ENCODE measurements around the gene DDIT4. TPM values are rescaled to one million over a fixed set of nuclear protein-coding genes. Genes with fewer than 3 reads are reported as not detected.

Gene DDIT4
- total and polyA plus RNA-seq, 2 of the 8 experiments (the other 6 are each of a cell fraction or from before 2014, with no cell fraction given) = 47.4 to 108 TPM

- Histone ChIP-seq H3K14ac (ENCODE audit: insufficient read length) (no peak overlapping the region), H3K4me2 (ENCODE audit: insufficient read depth in 1 of 2, low read depth in 2 of 2, low read length in 2 of 2) (peak overlapping the region; percentile 25 to 43; a peak in 2 of 4 replicates), H3K36me3 (ENCODE audit: control insufficient read depth in 2 of 4, insufficient read depth in 4 of 4, low read length in 3 of 4) (no peaks in the 10 kb centered on the region), H2AK5ac (ENCODE audit: low read depth, low read length) (no peak overlapping the region), H3K27me3 (replicated peaks in 1 of 4; ENCODE audit: control insufficient read depth in 3 of 4, extremely low read depth in 1 of 4, insufficient read depth in 3 of 4, low read length in 3 of 4) (no peaks in the 10 kb centered on the region), H3K4ac (replicated peaks; ENCODE audit: insufficient read length, low read depth, low read length) (peak overlapping the region; percentile 74), H3K56ac (replicated peaks; ENCODE audit: insufficient read length, low read depth, low read length) (no peak overlapping the region), H4K20me1 (replicated peaks in 1 of 2; ENCODE audit: control insufficient read depth in 1 of 2, insufficient read depth in 2 of 2, low read length in 2 of 2) (no peaks in the 10 kb centered on the region), H4K5ac (ENCODE audit: insufficient read length, low read depth, low read length) (peak overlapping the region; percentile 4), H3K79me2 (ENCODE audit: control insufficient read depth in 1 of 2, insufficient read depth in 2 of 2, low read length in 2 of 2) (no peaks in the 10 kb centered on the region), H2BK120ac (replicated peaks; ENCODE audit: low read depth, low read length) (peak overlapping the region; percentile 85), H4K91ac (replicated peaks; ENCODE audit: insufficient read length, low read length) (peak overlapping the region; percentile 94), H2BK15ac (ENCODE audit: low read length) (peak overlapping the region; percentile 34; the same call in 1 of the 2 replicates), H3K9ac (replicated peaks in 1 of 4; ENCODE audit: extremely low read depth in 1 of 4, low read depth in 3 of 4, low read length in 3 of 4) (no peak overlapping the region; a peak in 1 of 7 replicates), H3K18ac (ENCODE audit: extremely low read depth, low read length) (peak overlapping the region; percentile 97), H2BK5ac (ENCODE audit: low read depth, low read length) (peak overlapping the region; percentile 85; the same call in 1 of the 2 replicates), H3K4me1 (replicated peaks in 1 of 4; ENCODE audit: control insufficient read depth in 3 of 4, insufficient read depth in 4 of 4, low read length in 3 of 4) (peaks cover 5 to 30% (median 15%) of the 10 kb centered on the region in 4 experiments), H3K27ac (ENCODE audit: low read depth, low read length) (peak overlapping the region; percentile 29; the same call in 1 of the 2 replicates), H3K4me3 (ENCODE audit: extremely low read depth in 1 of 4, insufficient read depth in 2 of 4, low read depth in 3 of 4, low read length in 4 of 4) (peak overlapping the region in 1 of 4 experiments; percentile 4; a peak in 1 of 8 replicates), H4K8ac (ENCODE audit: extremely low read depth, insufficient read depth, low read length) (no peak overlapping the region), H3K23me2 (ENCODE audit: low read depth, low read length) (peaks cover under 1% of the 10 kb centered on the region; the same call in 1 of the 2 replicates), H3K9me3 (ENCODE audit: insufficient read depth in 2 of 2, low read depth in 1 of 2, low read length in 1 of 2) (no peaks in the 10 kb centered on the region), H2BK12ac (ENCODE audit: low read depth, low read length) (peak overlapping the region; percentile 96), H3K23ac (ENCODE audit: insufficient read length) (no peak overlapping the region), H2BK20ac (ENCODE audit: low read length) (peak overlapping the region; percentile 98; the same call in 1 of the 2 replicates), H3K79me1 (ENCODE audit: low read depth, low read length) (no peaks in the 10 kb centered on the region), H2AFZ (ENCODE audit: low read length) (no peak overlapping the region)
- WGBS, 2 experiments (ENCODE audit: extremely low coverage in 1 of 2, insufficient coverage in 1 of 2, insufficient read length in 1 of 2, insufficient replicate concordance in 2 of 2, low coverage in 1 of 2, low lambda C conversion rate in 2 of 2, missing lambda C conversion rate in 1 of 2) = 71% methylated on average over 15 of the region's 15 CpGs; no CpG with 5 or more reads in 1 of the 2 experiments
- FAIRE-seq = no peak
- ChIA-PET POLR2A (ENCODE audit: partially characterized antibody) (interaction anchor here (0.7 to 24.2 kb wide), 7 partner anchors 8 to 64 kb away, joined by 3 to 673 read pairs (median 4); partner anchors contain the start of gene DDIT4), CTCF (ENCODE audit: partially characterized antibody) (interaction anchor here (0.7 to 4.8 kb wide), 3 partner anchors 8 to 46 kb away, joined by 3 to 34 read pairs (median 4); partner anchors contain the start of gene DDIT4)
- no peak for DNase-seq (ENCODE audit: low read depth in 1 of 2, low spot score in 2 of 2)
- TF ChIP-seq ATF3 (IDR thresholded peaks at IDR 0.05; ENCODE audit: insufficient read depth, low read depth, low read length) (no peak), BRCA1 (IDR thresholded peaks at IDR 0.05; ENCODE audit: low read depth, low read length) (no peak), GTF2F1 (IDR thresholded peaks at IDR 0.05; ENCODE audit: borderline replicate concordance, low read depth, low read length) (no peak), TAF7 (optimal IDR thresholded peaks at IDR 0.05; ENCODE audit: borderline replicate concordance, low read depth, low read length) (no peak), ZNF274 (IDR thresholded peaks at IDR 0.05; ENCODE audit: borderline replicate concordance, extremely low read depth, low read length) (no peak), KDM1A (IDR thresholded peaks at IDR 0.05; ENCODE audit: borderline replicate concordance, low read length) (no peak), CTBP2 (IDR thresholded peaks at IDR 0.05; ENCODE audit: borderline replicate concordance, insufficient read depth, insufficient read length, low read length) (no peak), POLR2A (IDR thresholded peaks at IDR 0.05; ENCODE audit: control extremely low read depth in 1 of 2, low read depth in 2 of 2, low read length in 2 of 2) (no peak), CEBPB (IDR thresholded peaks at IDR 0.05; ENCODE audit: low read depth, low read length) (no peak), SIRT6 (IDR thresholded peaks at IDR 0.05; ENCODE audit: low read length) (no peak), PHF8 (conservative IDR thresholded peaks at IDR 0.05; ENCODE audit: low read depth, low read length) (no peak), SIN3A (conservative IDR thresholded peaks at IDR 0.05 in 1 of 2, IDR thresholded peaks at IDR 0.05 in 1 of 2; ENCODE audit: low read depth in 1 of 2, low read length in 2 of 2) (no peak)
Observed at GRCh38 chr10:72267819-72268399, 5.8 kb upstream of the DDIT4 start.

Measured in H1 (cell line).